CD4-positive, alpha-beta T cell treated with Interferon alpha-2 for 1 hour (primary cell): ENCODE data around the gene C1RL.

ENCODE experiments used
- DNase-seq, 2 donors: peaks; one replicate each; pipeline ENCODE4 v3.0.0-alpha.2; 2020 to 2022

Gene C1RL, protein sequence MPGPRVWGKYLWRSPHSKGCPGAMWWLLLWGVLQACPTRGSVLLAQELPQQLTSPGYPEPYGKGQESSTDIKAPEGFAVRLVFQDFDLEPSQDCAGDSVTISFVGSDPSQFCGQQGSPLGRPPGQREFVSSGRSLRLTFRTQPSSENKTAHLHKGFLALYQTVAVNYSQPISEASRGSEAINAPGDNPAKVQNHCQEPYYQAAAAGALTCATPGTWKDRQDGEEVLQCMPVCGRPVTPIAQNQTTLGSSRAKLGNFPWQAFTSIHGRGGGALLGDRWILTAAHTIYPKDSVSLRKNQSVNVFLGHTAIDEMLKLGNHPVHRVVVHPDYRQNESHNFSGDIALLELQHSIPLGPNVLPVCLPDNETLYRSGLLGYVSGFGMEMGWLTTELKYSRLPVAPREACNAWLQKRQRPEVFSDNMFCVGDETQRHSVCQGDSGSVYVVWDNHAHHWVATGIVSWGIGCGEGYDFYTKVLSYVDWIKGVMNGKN

DNA sequence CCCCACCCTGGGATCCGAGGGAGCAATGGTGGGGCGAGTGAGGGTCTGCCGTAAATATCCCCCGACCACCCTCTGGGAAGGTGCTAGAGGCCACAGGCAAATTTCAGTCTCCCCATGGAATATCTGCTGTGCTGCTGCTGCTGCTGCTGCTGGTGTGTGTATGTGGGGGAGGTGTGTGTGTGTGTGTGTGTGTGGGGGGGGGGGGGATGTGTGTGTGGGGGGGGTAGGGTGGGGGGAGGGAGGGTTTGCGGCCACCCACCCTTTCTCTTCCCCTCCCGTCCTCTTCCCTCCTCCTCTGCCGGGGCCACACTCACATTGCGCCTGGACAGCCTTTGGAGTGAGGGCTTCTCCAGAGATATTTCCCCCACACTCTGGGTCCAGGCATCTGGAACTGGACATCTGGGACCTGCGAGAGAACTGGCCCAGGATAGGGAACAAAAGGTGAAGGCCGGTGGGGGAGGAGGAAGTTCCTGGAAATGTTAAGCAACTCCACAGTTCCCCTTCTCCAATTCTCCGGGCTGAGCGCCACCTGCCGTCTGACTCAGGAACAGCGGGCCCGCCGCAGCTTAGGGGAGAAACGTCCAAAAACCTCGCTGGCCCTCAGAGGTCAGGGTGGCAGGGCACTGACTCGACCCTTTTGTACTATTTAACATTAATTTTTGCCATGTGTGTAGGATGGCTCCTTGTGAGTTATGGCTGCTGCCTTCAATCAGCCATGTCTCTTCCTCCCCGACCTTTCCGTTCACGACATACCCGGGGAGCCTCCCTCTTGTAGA is at the start of gene C1RL:
Gene C1RL (minus strand): TSS at position 419 of the 776 bp plus-strand sequence. CDS start 34 bp downstream, at position 385.
- peak; percentile 72 to 83 for DNase-seq

DNA sequence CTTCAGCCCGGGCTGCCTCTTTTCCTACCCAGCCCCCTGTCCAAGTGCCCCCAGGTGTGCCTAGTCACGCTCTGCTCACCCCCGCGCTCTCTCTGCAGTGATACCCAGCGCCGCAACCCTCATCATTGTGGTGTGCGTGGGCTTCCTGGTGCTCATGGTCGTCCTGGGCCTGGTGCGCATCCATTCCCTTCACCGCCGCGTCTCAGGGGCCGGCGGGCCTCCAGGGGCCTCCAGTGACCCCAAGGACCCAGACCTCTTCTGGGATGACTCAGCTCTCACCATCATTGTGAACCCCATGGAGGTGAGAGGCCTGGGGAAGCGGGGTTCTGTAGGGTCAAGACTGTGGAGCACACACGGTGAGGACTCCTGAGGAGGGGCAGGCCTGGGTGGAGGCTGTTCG is 48.4 kb upstream of the C1RL start:
- DNase-seq, result no peak

DNA sequence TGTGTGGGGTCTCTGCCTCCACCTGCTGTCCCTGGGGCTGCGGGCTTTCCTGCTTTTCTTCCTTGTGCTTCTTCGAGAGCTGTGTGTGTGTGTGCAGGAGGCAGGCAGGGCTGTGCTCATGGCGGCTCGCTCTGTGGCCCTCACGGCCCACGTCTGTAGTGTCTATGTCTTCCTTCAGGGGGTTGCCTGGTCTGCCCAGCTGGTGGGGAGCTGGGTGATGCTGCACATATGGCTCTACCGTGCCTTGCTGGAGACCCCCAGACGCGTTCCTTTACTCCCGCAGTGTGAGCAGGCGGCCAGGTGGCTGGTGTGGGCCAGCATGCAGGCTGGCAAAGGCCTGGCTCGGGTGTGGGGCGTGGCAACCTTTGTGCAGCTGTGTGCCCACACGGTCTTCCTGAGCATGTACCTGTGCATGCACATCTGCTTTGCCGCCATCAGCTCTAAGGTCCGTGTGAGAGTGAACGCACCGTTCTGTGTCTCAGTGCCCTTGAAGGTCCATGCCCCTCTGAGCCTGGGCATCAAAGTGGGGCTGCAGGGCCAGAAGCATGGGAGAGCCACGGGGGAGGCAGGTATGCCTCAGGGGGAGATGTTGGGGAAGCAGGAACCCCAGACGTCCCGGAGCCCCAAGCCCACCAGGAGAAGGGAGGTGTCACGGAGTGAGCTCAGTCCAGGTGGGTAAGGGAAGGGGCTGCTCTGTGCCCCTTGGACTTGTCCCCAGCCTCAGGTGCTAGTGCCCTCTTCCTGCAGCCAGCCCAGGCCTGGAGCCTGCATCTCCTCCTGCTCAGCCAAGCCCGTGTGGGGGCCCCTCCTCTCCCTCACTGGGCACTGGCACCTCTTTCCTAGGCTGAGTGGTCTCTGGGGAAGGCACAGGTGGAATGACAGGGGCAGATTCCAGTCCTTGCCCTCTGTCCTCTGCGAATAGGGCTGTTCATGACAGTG is 47.5 kb upstream of the C1RL start:
- no peak for DNase-seq

DNA sequence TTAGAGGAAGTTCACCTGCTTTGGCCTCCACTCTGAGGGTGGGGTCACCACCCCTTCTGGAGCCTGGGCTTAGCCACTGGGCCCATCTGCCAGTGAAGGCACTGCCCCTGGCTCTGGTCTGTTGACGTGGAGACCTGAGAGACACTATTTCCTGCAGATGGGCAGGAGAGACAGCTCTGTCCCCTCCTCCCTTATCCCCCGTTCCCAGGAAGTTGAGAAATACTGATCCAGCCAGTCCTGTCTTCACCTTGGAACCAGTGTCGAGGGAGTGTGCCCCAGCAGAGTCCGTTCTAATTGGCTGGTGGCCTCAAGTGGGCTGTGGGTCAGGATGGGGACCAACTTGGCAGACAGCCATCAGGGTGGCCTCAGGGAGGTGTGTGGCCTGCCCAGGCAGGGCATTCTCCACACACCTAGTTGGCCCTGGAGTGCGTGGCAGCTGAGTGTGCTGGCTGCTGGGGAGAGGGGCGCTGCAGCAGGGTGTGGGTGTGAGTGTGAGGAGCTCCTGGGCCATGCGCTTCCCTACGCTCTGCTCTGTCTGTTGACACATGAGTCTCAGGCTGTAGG is 46.5 kb upstream of the C1RL start:
- no peak for DNase-seq

DNA sequence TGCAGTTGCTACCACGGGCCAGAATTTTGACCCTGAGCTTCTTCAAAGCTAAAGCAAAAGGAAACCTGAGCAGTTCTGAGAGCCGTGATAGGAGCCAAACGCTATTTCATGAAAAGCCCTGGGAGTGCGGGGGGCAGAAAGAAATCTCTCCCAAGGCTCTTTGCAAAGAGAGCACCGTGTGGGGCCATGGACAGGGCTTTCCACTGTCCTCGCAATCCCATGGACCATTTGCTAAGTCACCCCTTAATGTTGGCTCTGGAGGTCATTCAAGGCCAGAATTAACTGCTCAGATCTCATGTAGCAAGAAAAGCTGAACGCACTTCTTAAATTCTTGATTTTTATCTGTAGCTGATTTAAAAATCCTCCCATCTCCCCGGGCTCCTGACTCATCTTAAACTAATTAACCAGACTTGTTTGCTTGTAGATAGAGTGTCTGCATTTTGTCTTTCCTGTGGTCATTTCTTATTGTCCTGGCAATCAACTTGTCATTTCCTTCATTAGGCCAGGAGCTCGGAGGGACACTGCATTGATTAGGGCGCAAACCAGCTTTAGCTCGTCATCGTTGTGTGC is 46.0 kb upstream of the C1RL start:
- no peak for DNase-seq

DNA sequence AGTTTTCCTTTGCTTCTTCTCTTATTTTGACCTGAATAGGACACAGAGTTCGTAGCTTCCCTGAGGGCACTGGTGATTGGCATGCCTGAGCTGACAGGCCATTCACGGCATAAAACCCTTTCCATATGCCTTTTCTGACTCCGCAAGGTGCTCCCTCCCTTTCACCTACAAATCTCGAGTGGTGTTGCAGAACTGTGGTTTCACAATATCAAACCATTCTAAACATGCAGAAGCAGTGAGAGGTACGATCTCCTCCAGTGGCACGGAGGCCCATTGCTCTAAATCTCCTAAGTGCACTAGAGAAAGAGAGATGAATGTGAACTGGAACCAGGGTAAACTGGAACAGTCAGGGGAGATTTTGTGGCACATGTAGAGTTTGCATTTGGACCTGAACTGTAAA is 45.0 kb upstream of the C1RL start:
- no peak for DNase-seq

DNA sequence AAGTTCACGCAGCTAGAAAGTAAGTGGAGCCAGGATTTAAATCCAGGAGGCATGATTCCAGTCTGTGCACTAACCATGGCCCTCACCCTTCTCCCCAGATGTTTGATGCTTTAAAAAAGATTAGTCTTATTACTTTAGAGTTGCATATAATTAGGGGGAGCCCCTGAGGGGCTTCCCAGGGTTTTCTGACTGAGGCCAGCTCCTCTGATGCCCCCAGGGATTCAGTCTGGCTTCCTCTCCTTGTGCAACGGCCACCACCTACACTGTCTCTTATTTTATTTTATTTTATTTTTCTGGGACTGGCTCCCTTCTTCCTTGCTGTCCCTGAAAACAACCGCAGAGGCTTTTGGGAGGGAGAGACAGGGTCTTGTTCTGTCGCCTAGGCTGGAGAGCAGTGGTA is 43.8 kb upstream of the C1RL start:
- DNase-seq, result no peak

DNA sequence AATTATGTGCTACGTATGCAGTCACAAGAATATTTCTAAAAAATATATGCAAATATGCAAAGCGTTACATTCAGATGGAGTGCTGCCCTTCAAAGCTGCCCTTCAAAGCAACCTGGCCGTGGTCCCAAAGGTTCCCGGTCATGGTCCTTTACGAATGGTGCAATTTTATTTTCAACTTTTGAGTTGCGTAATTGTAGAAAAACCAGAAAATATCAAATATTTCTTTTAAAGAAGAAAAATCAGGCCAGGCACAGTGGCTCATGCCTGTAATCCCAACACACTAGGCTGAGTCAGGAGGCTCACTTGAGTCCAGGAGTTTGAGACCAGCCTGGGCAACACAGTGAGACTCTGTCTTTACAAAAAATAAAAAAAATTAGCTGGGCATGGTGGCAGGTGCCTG is 42.5 kb upstream of the C1RL start:
- DNase-seq, result no peak

DNA sequence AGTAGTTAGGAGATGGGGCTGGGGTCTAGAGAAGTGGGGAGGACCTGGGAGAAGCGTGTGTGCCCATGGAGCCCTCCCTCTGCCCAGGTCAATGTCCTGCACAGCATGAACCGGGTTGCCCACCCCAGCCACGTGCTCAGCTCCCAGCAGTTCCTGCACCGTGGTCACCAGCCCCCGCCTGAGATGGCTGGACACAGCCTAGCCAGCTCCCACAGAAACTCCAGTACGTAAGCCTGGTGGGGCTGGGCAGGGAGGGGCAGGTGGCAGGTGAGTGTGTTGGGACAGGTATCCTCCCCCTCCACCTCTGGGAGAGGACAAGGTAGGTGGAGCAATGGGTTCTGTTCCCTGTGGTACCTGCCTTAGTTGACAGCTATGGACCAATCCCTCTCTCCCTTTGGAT is 41.8 kb upstream of the C1RL start:
- DNase-seq, result no peak

DNA sequence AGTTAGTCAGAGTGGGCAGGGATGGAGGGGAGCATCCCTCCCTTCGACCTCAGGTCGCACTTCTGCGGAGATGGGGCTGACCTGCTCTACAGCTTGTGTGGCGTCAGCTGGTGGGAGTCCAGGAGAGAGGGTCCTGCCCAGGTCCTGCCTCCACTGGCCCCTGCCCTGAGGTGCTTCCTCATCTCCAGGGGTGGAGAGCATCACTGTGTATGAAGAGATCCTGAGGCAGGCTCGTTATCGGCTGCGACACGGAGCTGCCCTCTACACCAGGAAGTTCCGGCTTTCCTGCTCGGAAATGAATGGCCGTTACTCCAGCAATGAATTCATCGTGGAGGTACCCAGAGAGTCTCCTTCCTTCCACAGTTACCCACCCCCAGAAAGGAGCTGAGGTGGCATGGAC is 41.3 kb upstream of the C1RL start:
- no peak for DNase-seq

DNA sequence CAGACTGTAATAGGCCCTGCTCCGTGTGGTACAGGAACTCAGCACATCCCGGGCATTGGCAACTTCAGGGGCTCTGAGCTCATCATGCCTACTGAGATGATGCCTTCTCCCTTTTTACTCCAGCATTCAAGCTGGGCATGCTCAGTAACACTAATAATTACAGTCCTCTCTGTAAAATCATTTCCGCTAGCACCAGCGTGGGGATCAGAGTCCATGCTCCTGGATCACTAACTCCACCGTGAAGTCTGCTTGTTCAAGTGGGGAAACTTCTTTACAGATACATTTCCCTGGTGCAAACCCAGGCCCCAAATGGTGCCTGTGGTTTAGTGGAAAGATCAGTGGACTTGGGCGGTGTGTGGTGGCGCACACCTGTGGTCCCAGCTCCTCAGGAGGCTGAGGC is 37.9 kb upstream of the C1RL start:
- DNase-seq, result no peak

DNA sequence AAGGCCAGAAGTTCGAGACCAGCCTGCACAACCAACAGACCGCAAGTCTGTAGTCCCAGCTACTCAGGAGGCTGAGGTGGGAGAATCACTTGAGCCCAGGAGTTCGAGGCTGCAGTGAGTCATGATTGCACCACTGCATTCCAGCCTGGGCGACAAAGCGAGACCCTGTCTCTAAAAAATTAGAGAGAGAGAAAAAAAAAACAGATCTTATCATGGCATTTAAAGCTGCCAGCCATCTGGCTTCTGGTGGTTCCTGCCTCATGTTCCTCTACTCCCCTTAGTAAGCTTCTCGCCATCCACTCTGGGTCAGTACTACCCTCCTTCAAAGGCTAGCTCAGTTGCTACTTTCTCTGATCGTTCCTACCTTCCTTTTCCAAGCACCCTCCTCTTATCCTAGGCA is 37.2 kb upstream of the C1RL start:
- no peak for DNase-seq

DNA sequence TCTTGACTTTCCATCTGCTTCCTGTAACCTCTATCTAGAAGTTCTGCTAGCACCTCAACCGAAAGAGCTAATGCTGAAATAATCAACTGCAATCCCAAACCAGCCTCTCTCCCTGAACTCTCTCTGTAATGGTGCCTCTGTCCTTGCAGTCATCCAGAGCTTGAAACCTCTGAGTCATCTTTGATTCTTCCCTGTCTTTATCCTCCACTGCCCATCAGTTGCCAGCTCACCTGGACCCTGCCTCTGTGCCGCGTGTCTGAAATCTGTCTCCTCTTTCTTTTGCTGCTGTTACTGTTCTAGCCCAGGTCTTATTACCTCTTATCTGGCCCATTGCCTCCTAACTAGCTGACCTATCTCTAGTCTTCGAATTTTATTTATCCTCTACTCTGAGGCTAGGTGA is 36.7 kb upstream of the C1RL start:
- DNase-seq, result no peak

DNA sequence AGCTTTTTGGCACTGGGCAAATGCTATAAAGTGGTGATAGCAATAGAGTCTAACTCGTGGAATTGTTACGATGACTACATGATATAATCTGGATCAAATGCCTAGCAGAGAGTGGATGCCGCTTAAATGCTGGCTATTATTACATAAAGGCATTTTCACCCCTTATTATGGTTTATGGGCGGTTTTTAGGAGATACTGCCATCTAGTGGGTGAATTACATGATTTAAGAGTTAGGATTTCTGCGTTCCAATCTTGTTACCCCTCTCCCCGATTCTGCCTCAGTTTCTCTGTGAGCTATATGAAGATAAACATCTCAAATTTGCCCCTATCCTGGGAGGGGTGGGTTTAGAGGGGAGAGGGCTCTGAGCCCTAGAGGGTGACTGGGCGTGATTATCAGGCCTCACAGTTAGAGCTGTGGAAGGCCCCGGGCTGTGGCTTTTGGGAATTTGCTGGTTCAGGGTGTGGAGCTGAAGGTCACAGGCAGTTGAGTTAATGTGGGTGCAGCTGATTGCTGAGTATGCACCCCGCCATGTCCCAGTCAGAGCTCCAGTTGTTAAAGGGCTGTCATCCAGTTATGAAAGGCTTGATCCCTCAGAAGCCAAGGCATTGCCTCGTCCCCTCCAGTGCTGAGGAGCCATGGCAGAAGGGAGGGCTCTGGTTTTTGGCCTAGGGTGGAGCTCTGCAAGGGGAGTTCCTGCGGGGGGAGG is 35.6 kb upstream of the C1RL start:
- DNase-seq, result peak in 1 of 2 donors; percentile 44

DNA sequence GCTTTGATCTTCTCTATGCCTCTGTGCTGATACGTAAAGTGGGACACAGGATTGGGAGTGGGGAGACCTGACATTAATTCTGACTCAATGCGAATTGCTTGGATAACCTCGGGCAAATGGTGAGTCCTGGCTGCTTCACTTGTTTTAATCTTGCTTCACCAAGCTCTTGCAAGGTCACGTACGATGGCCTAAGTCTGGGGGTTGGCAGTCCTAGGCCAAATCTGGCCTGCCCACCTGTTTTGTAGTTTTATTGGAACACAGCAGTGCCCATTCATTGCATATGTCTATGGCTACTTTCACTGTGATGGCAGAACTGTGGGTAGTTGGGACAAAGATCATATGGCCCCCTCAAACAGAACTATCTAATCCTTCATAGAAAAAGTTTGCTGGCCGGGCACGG is 34.5 kb upstream of the C1RL start:
- DNase-seq, result no peak

DNA sequence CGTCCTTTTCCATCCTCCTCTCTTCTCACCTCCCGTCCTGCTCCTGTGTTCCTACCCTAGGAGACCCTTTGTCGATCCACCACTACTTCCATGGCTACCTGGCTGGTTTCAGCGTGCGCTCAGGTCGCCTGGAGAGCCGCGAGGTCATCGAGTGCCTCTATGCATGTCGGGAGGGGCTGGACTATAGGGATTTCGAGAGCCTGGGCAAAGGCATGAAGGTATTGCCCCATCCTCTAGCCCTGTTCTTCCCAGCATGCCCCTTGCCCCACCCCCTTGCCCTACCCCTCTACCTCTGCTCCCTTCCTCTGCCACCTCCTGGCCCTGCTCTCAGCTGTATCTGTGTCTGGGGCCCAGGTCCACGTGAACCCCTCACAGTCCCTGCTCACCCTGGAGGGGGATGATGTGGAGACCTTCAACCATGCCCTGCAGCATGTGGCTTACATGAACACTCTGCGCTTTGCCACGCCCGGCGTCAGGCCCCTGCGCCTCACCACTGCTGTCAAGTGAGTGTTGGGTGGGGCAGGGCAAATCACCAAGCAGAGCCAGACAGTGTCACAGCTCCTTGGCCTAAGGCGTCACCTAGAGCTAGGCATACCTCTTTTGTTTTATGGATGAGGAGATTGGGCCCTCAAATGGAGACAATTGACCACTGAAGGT is 33.9 kb upstream of the C1RL start:
- DNase-seq, result no peak

DNA sequence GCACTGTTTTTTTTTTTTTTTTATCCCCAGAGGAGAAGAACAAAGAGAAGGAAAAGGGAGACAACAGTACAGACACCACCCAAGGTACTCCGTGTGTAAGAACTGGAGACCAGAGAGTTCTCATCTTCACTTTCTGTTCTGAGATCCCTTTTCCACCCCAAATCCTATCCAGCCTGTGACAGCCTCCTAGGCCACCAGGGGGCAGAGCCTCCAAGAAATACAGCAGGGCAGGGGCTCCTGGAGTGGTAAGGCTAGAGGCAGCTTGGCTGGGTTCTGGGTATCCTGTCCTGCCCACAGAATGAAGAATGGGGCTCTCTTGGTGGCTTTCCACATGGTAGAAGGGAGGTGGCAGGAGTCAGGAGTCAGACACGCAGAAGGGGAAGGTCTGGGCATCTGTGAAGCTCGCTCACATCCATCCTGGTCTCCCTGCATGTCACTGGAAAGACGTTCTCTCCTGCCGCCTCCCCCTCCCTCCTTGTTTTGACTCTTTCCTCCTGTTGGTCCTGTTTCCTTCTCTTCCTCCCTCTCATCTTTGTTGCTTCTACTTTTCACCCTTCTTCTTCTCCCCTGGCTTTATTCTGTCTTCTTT is 33.1 kb upstream of the C1RL start:
- DNase-seq, result peak; percentile 38 to 68

DNA sequence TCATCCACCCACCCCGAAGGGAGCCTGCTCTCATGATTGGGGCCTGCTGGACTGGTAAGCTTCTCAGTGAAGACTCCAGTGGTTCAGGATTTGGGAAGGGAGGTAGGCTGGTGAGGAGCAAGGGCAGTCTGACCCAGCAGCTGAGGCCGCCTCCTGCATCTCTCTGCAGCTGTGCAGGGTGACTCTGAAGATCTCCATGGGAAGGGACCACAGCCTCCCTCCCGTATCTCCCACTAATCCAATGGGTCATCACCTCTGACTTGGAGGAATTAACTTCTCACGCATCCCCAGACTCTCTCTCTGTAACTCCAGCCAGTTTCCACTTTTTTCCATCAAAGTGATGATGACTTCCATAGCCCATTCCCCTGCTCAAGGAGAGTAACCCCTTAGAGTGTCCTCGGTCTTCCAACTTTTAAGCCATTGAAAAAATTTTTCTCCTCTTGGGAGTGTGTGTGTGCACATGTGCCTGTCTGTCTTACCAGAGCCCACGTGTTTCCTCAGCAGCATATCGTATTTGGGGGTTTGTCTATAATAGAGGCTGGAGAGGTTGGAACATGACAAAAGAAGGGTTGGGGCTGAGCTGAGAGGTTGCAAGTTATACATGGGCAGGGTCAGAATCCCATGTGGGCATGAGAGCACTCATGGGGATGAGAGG is 32.5 kb upstream of the C1RL start:
- DNase-seq, result no peak

DNA sequence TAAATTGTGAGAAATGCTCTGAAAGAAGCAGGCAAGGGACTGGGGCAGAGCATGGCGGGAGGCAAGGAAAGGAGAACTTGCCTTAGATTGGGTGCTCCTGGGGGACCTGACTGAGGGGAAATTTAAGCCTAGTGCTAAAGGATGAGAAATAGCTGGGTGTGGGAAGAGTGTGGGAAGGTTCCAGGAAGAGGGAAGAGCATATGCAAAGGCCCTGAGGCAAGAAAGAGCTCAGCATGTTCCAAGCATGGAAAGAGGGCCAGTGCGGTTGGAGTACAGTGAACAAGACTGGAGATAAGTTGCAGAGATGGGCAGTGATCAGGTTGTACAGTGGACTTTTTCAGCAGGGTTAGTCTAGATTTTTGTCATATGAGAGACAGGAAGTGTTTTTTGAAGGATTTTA is 30.2 kb upstream of the C1RL start:
- no peak for DNase-seq

DNA sequence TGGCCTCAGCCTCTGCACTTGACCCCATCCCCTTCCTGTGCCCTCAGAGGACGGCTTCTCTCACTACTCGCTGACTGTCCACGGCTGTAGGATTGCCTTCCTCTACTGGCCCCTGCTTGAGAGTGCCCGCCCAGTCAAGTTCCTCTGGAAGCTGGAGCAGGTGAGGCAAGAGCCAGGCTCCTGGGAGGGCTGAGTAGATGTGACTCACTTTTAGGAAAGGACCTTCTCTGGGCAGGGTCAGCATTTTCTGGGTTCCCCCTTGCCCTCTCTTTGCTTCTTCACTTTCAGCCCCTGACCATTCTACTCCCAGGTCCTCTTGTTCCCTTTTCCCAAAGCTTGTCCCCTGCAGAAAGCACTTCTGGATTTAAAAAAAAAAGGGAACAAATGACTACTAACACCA is 28.9 kb upstream of the C1RL start:
- no peak for DNase-seq
